K562 (cell line): ENCODE measurements around the gene NT5DC2.

Experiments used
- BHLHE40 ChIP-seq: IDR thresholded peaks from 2 replicates; pipeline ENCODE4 v1.6.1; 2011; ENCODE audit warnings: low read length, improper control_type of control experiment
- GABPA ChIP-seq: fragments of 200-800 bp; sonication (Bioruptor generic); conservative IDR thresholded peaks from 2 replicates; pipeline ENCODE4 v1.6.1; 2016; ENCODE audit warnings: low read depth, missing genetic modification characterization, missing compliant biosample characterization
- KLF1 ChIP-seq: fragments of 450-650 bp; IDR thresholded peaks from 2 replicates; pipeline ENCODE4 v1.6.1; 2016; ENCODE audit warnings: missing genetic modification characterization, missing compliant biosample characterization
- MCM3 ChIP-seq: fragments of 450-650 bp; IDR thresholded peaks from 2 replicates; pipeline ENCODE4 v1.6.1; 2016
- MEF2A ChIP-seq: IDR thresholded peaks from 2 replicates; pipeline ENCODE4 v1.6.1; 2011; ENCODE audit warnings: low read depth, mild to moderate bottlenecking, low read length, moderate library complexity; ENCODE audit not compliant: control insufficient read depth
- RBFOX2 ChIP-seq: fragments of 200-400 bp; formaldehyde crosslinking; IDR thresholded peaks from 2 replicates; pipeline ENCODE4 v1.6.1; 2017; ENCODE audit warnings: low read depth, mild to moderate bottlenecking, low read length, moderate library complexity
- SREBF2 ChIP-seq: sonication (generic); formaldehyde crosslinking; IDR thresholded peaks from 2 replicates; pipeline ENCODE4 v1.4.0; 2020; ENCODE audit warnings: mild to moderate bottlenecking, missing genetic modification reagents
- ZBTB1 ChIP-seq: sonication (generic); formaldehyde crosslinking; IDR thresholded peaks from 2 replicates; pipeline ENCODE4 v1.8.1; 2023; ENCODE audit warnings: missing genetic modification reagents, low read depth, mild to moderate bottlenecking, borderline replicate concordance
- ZNF785 ChIP-seq: fragments of 250-450 bp; sonication (Bioruptor Pico); IDR thresholded peaks from 2 replicates; pipeline ENCODE4 v1.4.0; 2020; ENCODE audit warnings: mild to moderate bottlenecking
- TF ChIP-seq, protein P1 (sequence below), 3 experiments: IDR thresholded peaks in 2 of 3; conservative IDR thresholded peaks in 1 of 3; 2 replicates each; pipeline ENCODE4 v1.5.1; 2011 to 2012; ENCODE audit warnings: low read length in 3 of 3, mild to moderate bottlenecking in 3 of 3, control low read depth in 2 of 3, improper control_type of control experiment in 1 of 3, inconsistent platforms in 1 of 3, low read depth in 1 of 3, mixed read lengths in 1 of 3, moderate library complexity in 1 of 3; ENCODE audit not compliant: insufficient read depth in 2 of 3

DNA sequence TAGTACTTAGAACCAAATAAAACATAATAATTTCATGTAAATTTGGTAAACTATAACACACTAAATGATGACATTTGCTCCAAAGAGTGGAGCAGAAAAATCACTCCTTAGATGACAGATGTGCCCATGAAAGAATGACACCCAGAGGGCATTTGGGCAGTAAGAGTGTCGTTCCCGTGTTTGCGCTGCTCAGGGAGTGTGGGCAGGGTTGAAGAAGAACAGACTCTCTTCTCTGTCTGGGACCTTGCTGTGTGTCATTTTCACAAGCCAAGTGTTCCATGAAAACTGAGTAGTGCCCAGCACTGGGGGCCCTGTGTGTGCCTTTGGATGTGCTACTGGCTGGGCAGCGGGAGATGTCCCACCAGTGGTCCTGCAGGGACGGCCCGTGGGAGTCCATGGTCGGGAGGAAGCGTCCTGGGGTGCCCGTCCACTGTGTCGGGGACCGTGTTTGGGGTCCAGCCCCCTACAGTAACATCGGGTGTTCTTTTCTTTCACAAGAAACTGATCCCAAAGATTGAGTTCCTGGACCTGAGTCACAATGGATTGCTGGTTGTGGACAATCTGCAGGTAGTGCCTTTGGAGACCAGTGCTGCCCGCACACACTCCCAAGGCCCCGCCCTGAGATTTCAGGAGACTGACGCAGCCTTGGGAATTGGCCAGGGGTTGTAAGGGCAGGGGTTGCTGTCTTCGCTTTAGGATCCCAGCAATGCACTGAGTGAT lies 56.4 kb downstream of the NT5DC2 start:
- TF ChIP-seq MEF2A (no peak), ZBTB1 (CRISPR knock-in tag) (no peak), RBFOX2 (no peak), BHLHE40 (no peak), GABPA (tag) (no peak), SREBF2 (CRISPR knock-in tag) (no peak), MCM3 (no peak), ZNF785 (CRISPR knock-in tag) (no peak), KLF1 (no peak)
- TF ChIP-seq, protein P1, sequence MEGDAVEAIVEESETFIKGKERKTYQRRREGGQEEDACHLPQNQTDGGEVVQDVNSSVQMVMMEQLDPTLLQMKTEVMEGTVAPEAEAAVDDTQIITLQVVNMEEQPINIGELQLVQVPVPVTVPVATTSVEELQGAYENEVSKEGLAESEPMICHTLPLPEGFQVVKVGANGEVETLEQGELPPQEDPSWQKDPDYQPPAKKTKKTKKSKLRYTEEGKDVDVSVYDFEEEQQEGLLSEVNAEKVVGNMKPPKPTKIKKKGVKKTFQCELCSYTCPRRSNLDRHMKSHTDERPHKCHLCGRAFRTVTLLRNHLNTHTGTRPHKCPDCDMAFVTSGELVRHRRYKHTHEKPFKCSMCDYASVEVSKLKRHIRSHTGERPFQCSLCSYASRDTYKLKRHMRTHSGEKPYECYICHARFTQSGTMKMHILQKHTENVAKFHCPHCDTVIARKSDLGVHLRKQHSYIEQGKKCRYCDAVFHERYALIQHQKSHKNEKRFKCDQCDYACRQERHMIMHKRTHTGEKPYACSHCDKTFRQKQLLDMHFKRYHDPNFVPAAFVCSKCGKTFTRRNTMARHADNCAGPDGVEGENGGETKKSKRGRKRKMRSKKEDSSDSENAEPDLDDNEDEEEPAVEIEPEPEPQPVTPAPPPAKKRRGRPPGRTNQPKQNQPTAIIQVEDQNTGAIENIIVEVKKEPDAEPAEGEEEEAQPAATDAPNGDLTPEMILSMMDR (IDR thresholded peaks at IDR 0.05 in 2 of 3, conservative IDR thresholded peaks at IDR 0.05 in 1 of 3; ENCODE audit: insufficient read depth in 2 of 3, low read depth in 1 of 3, low read length in 3 of 3), result no peak
